ENCODE data around the gene OR51B4.

Gene OR51B4

GRCh38 chr11:5293028-5293427 lies 8.7 kb downstream of the OR51B4 start:
- DNase-seq = no peak

DNA sequence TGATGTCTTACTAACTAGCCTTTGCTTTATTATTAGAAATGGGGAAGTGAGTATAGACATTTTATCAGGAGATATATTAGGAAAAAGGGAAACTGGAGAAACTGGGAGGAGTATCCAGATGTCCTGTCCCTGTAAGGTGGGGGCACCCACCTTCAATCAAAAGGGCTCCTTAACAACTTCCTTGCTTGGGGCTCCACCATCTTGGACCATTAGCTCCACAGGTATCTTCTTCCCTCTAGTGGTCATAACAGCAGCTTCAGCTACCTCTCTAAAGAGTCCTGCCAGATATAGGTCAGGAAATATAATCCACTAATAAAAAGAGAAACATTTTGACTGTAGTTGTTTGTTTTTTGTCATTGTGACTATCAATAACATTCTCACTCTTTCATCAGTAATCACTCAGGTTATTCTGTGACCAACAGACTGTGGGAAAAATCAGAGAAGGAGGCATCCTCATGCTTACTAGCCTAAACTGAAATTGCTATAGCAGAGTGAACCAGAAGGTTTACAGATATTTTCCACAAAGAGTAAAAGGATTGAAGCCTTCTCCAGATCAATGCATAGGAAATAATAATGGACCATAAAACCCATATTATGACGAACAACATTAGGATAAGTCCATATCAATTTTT lies 10.4 kb downstream of the OR51B4 start:
- no peak for DNase-seq

- DNase-seq = no peak
Measured at GRCh38 chr11:5290106-5290505, 11.6 kb downstream of the OR51B4 start.

DNA sequence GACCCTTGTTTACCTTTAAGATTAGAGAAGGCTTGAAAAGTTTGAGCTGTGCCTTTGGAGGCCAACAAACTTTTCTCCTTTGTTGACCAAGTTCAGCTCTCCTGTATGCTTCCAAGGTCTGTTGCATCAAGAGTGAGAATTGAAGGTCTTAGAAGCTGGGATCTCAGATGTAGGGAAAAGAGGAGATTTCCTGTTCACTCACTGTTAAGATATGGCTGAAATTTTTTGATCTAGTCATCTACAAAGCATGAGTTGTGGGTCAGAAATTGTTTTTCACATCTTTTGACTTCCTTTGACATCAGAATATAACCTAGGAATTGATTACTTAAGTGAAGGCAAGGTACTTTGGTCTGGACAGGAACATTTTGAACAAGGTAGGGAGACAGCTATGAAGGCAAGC lies 12.1 kb downstream of the OR51B4 start:
- no peak for DNase-seq

DNA sequence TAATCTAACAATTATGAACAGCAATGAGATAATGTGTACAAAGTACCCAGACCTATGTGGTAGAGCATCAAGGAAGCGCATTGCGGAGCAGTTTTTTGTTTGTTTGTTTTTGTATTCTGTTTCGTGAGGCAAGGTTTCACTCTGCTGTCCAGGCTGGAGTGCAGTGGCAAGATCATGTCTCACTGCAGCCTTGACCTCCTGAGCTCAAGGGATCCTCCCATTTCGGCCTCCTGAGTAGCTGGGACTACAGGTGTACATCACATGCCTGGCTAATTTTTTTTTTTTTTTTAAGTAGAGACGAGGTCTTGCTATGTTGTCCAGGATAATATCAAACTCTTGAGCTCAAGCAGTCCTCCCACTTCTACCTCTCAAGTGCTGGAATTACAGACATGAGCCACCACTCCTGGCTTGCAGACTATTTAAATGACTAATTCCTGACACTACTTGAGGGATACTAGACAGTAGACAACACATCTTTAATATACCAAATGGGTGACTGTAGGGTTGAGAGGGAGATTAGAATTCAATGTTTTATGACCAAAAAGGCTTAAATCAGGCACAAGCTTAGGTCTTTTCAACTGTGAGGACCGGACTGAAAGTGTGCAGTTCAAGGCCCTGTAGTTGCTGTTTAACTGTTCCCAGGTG lies 12.7 kb downstream of the OR51B4 start:
- no peak for DNase-seq

GRCh38 chr11:5288108-5288905 lies 13.4 kb downstream of the OR51B4 start:
- no peak for DNase-seq

- no peak for DNase-seq
Measured at GRCh38 chr11:5286901-5287300, 14.8 kb downstream of the OR51B4 start.

DNA sequence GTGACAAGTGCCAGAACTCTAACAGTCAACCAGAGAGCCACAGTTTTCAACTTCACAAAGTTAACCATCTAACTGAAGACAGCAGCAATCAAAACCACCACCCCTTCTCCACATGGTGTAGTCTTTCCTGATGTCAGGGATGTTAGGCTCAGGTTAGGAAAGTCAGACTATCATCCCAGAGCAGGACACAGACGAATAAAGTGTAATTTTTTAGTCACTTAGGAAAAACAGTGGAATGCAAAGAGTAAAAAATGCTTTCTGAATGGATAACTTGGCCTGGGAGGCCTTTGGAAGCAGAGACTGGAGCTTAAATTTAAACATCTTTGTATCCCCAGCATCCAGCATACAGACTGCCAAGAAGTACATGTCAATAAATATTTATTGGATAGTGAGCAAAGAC lies 15.4 kb downstream of the OR51B4 start:
- DNase-seq = no peak

- no peak for DNase-seq
Measured at GRCh38 chr11:5285703-5286340, 15.9 kb downstream of the OR51B4 start.

GRCh38 chr11:5284637-5285036 lies 17.1 kb downstream of the OR51B4 start:
- no peak for DNase-seq

- DNase-seq = no peak
Measured at GRCh38 chr11:5283882-5284281, 17.9 kb downstream of the OR51B4 start.

GRCh38 chr11:5283086-5283485 lies 18.7 kb downstream of the OR51B4 start:
- no peak for DNase-seq

GRCh38 chr11:5282628-5283027 lies 19.1 kb downstream of the OR51B4 start:
- no peak for DNase-seq

DNA sequence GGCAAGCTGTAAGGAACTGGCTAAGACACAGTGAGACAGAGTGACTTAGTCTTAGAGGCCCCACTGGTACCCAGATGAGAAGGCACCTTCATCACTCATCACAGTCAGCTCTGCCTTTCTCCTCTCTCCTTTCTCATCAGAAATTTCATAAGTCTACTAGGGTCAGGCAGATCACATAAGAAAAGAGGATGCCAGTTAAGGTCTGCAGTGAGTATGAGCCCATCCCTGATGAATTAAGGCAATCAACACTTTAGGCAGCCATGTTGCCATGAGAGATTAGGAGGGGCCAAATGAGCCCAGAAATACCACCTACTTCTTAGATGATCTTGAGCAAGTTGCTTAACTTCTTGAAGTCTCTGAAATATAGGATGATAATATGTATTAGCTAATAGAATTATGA lies 20.1 kb downstream of the OR51B4 start:
- no peak for DNase-seq

GRCh38 chr11:5280582-5281102 lies 21.1 kb downstream of the OR51B4 start:
- no peak for DNase-seq

GRCh38 chr11:5279471-5280090 lies 22.2 kb downstream of the OR51B4 start:
- DNase-seq = no peak

DNA sequence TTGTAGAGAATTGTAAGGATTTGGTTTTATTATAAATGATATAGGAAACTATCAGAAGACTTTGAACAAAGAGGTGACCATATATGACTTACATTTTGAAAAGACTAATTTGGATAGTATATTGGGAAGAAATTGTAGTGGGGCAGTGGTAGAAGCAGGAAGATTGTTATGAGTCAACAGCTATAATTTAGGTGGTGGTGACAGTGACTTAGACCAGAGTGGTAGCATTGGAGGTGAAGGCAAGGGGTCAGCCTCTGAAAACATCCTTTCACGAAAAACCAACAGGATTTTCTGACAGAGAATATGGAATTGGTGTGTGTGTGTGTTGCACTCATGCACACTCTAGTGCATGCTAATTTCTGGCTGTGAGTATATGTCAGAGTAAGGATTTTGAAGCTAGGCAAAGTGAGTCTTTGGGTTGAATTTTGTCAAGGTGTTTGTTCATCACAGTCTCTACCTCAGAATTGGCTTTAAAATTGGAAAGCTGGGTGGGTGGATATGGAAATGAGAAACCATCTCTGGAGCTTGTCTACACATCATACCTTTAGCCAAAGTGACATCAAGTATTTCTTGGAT lies 23.9 kb downstream of the OR51B4 start:
- DNase-seq = no peak

GRCh38 chr11:5276697-5277096 lies 25.0 kb downstream of the OR51B4 start:
- DNase-seq = no peak

- no peak for DNase-seq
Measured at GRCh38 chr11:5275369-5276110, 26.2 kb downstream of the OR51B4 start.

DNA sequence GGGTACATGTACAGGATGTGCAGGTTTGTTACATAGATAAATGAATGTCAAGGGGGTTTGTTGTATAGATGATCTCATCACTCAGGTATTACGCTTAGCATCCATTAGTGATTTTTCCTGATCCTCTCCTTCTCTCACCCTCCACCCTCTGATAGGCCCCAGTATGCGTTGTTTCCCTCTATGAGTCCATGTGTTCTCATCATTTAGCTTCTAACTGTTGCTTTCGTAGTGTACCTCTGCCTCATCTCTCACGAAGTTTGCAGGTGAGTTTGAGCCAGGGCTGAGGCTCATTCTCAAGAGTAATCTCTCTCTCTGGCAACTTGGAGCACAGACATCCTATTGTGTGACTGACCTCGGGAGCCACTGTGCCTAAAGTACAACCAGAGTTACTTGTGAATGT lies 27.4 kb downstream of the OR51B4 start:
- DNase-seq = no peak

DNA sequence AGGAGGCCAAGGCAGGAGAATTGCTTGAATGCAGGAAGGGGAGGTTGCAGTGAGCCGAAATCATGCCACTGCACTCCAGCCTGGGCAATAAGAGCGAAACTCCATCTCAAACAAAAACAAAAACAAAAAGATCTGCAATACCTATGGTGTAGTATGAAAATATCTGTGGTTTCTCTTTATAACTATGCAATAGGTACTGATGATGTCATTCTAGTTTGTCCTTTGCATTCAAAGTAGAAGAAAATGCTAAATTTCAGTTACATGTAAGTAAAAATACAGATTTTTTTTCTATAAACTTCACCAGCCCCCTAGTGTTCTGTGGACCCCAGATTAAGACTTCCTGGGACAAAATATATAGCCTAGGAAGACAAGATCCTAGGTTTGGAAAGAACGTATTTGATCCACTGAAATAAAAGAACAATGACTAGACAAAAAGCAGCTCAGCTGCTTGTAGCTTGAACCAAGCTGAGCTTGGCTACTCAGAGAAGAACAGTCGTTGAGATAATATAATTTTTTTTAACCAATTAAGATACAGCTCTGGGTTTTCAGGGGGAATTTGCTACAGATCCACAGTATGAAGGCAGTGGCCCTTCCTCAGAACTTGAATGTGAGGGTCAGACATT lies 29.2 kb downstream of the OR51B4 start:
- no peak for DNase-seq
